ENCODE measurements around the gene AASS. TPM values are rescaled to one million over a fixed set of nuclear protein-coding genes. Genes with fewer than 3 reads are reported as not detected.
A peak's percentile ranks its signal among the peaks of the same experiment; 100 is the strongest.

The AASS gene
- total RNA-seq, 6 experiments from 2014 or later: 23.6 to 83.0 (median 39.0) TPM

DNA sequence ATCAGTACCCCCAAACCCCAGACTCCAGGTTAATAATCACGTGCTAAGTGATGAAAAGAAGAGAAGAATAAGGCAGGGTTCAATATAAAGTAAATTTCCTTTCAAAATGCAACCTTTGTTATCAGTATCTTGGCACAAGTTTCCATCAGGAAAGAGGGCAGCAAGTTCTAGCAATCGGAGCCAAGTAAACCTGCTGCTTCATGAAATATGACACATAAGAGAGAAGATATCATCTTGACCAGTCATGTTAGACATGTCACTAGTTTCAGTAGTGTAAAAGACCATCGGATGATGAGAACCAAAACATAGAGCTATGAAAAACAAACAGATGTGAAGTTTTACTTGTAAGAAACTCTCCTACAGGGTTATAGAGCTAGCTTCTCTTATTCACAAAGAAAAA lies 44.0 kb downstream of the AASS start:
- H3K4me1 ChIP-seq: no peaks in the 10 kb centered on the region
- H3K9me3 ChIP-seq: peaks cover 0 to 9% (median 0%) of the 10 kb centered on the region in 4 donors
- H3K27me3 ChIP-seq: no peaks in the 10 kb centered on the region
- no peak overlapping the region for H3K27ac ChIP-seq
- H3K4me3 ChIP-seq: no peak overlapping the region
- intact Hi-C loops (cut with DNase I): no loop called here
- ATAC-seq (no peak), DNase-seq (no peak)
- TF ChIP-seq, protein P1, sequence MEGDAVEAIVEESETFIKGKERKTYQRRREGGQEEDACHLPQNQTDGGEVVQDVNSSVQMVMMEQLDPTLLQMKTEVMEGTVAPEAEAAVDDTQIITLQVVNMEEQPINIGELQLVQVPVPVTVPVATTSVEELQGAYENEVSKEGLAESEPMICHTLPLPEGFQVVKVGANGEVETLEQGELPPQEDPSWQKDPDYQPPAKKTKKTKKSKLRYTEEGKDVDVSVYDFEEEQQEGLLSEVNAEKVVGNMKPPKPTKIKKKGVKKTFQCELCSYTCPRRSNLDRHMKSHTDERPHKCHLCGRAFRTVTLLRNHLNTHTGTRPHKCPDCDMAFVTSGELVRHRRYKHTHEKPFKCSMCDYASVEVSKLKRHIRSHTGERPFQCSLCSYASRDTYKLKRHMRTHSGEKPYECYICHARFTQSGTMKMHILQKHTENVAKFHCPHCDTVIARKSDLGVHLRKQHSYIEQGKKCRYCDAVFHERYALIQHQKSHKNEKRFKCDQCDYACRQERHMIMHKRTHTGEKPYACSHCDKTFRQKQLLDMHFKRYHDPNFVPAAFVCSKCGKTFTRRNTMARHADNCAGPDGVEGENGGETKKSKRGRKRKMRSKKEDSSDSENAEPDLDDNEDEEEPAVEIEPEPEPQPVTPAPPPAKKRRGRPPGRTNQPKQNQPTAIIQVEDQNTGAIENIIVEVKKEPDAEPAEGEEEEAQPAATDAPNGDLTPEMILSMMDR (IDR thresholded peaks at IDR 0.05): no peak
- no peak for TF ChIP-seq POLR2A (IDR thresholded peaks at IDR 0.05)
- WGBS (ENCODE audit: insufficient coverage, low coverage, low lambda C conversion rate, missing lambda C conversion rate): 65% methylated on average over 3 of the region's 3 CpGs
- H3K36me3 ChIP-seq: peaks cover 0 to 30% (median 2%) of the 10 kb centered on the region in 4 donors

DNA sequence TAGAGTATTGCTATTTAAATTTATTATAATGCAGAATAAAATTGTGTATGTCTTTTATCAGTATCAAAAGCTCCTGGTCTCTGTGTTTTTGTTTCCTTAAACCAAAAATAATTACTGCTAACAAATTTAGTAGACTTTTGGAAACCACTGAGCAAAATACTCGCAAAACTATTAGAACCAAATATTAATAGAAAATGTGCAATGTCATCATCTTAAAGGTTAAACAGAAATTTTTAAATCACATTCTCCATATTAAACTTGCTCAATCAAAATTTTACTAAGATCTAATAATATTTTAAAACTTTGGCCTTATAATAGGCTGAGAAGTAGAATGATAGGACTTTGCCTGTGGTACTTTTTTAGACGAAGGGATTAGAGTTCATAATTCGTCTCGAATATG lies 48.4 kb downstream of the AASS start:
- 56% methylated on average over 4 of the region's 4 CpGs for WGBS (ENCODE audit: insufficient coverage, low coverage, low lambda C conversion rate, missing lambda C conversion rate)
- intact Hi-C loops (cut with DNase I): no loop called here

DNA sequence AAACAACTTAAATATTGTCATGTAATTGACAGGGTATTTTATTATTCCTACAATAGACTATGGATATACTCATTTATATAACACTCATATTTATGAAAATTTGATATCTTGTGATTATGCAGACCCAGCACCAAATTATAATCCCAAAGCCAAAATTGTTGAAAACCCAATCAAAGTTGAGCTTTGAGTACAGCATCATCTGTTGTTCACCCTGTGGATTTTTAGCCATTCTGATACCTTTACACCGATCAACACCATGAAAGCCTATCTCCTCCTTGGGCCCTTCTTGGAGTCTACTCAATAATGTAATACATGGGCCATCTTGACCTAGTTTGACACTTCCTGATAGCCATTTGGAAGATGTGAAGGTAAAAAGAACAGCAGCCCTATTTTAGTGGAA lies 49.5 kb downstream of the AASS start:
- H3K9me3 ChIP-seq: no peaks in the 10 kb centered on the region
- H3K4me1 ChIP-seq: no peaks in the 10 kb centered on the region
- WGBS (ENCODE audit: insufficient coverage, low coverage, low lambda C conversion rate, missing lambda C conversion rate): 75% methylated on average over 1 of the region's 1 CpG
- no peaks in the 10 kb centered on the region for H3K27me3 ChIP-seq
- no peak for TF ChIP-seq POLR2A (IDR thresholded peaks at IDR 0.05)
- H3K27ac ChIP-seq: no peak overlapping the region
- DNase-seq: no peak
- no peak overlapping the region for H3K4me3 ChIP-seq
- intact Hi-C loops (cut with DNase I): no loop called here
- no peak for ATAC-seq
- peaks cover 0 to 46% (median 13%) of the 10 kb centered on the region in 4 donors for H3K36me3 ChIP-seq

More for the DNA sequence above, 48.4 kb downstream of the AASS start:
- H3K36me3 ChIP-seq: peaks cover 0 to 37% (median 9%) of the 10 kb centered on the region in 4 donors
- no peak overlapping the region for H3K4me3 ChIP-seq
- TF ChIP-seq, protein P1 (IDR thresholded peaks at IDR 0.05): no peak
- TF ChIP-seq POLR2A (IDR thresholded peaks at IDR 0.05): no peak
- H3K9me3 ChIP-seq: no peaks in the 10 kb centered on the region
- no peak overlapping the region for H3K27ac ChIP-seq
- ATAC-seq (no peak), DNase-seq (no peak)
- H3K27me3 ChIP-seq: no peaks in the 10 kb centered on the region
- H3K4me1 ChIP-seq: no peaks in the 10 kb centered on the region

DNA sequence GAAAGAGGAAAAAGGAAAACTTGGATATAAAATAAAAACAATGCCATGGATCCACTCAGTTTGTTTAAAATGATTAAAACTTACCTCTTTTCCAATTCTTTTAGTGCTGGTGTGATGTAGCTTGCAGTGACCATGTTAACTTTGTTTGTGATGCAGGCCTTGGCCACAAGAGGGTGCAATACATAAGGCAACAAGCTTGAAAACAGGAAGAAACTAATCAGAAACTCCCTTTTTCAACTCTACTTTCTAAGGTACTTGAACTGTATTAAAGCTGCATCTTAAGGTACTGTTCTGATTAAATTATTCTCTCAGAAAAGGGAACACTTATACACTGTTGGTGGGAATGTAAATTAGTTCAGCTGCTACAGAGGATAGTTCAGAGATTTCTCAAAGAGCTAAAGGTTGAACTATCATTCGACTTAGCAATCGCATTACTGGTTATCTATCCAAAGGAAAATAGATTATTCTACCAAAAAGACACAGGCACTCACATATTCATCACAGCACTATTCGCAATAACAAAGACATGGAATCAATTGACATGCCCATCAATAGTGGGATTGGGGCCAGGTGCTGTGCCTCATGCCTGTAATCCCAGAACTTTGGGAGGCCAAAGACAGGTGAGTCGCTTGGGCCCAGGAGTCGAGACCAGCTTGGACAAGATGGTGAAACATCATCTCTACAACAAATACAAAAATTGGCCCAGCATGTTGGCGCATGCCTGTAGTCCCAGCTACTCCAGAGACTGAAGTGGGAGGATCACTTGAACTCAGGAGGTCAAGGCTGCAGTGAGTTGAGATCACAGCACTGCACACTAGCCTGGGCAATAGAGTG lies 50.9 kb downstream of the AASS start:
- 85% methylated on average over 6 of the region's 6 CpGs for WGBS (ENCODE audit: insufficient coverage, low coverage, low lambda C conversion rate, missing lambda C conversion rate)
- TF ChIP-seq, protein P1 (IDR thresholded peaks at IDR 0.05): peak; percentile 65 to 86 (median 86)
- no peak for TF ChIP-seq POLR2A (IDR thresholded peaks at IDR 0.05)
- Histone ChIP-seq H3K9me3 (no peaks in the 10 kb centered on the region), H3K27ac (no peak overlapping the region), H3K36me3 (peaks cover 0 to 50% (median 16%) of the 10 kb centered on the region in 4 donors), H3K4me3 (no peak overlapping the region), H3K27me3 (no peaks in the 10 kb centered on the region), H3K4me1 (no peaks in the 10 kb centered on the region)
- ATAC-seq (peak; percentile 81 to 91 (median 88)), DNase-seq (peak in 2 of 3 donors; percentile 49 to 54)
- intact Hi-C loops (cut with DNase I): no loop called here

DNA sequence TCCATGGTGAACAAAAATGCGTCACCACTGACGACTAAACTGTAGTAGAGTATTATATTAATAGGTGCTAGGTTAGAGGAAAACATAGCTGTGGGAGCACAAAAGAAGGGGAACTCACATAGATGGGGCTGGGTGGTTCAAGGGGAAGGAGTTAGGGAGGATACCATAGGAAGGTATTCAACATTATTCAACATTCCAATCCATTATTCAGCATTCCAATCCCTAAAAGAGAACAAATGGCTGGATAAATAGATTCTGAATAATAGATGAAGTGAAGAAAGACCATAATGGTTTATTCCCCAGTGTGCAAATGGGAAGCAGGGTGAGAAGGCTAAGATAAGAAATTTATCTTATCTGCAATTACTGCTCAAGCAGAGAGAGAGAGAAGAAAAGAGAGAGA lies 61.4 kb downstream of the AASS start:
- no peak overlapping the region for H3K27ac ChIP-seq
- H3K27me3 ChIP-seq: no peaks in the 10 kb centered on the region
- ATAC-seq: no peak
- 94% methylated on average over 2 of the region's 2 CpGs for WGBS (ENCODE audit: insufficient coverage, low coverage, low lambda C conversion rate, missing lambda C conversion rate)
- H3K9me3 ChIP-seq: no peaks in the 10 kb centered on the region
- TF ChIP-seq, protein P1 (IDR thresholded peaks at IDR 0.05): no peak
- TF ChIP-seq POLR2A (IDR thresholded peaks at IDR 0.05): no peak
- DNase-seq: no peak
- H3K4me1 ChIP-seq: no peaks in the 10 kb centered on the region
- intact Hi-C loops (cut with DNase I): no loop called here
- no peak overlapping the region for H3K4me3 ChIP-seq
- peaks cover 0 to 73% (median 23%) of the 10 kb centered on the region in 4 donors for H3K36me3 ChIP-seq
